ENCODE results near the gene RALB.
A peak's percentile ranks its signal among the peaks of the same experiment; 100 is the strongest.
"Not testable (repeated sequence)": the region's sequence is repeated elsewhere in the genome, so short reads cannot be mapped to it uniquely, and the experiment has no call there.

Gene RALB

GRCh38 chr2:120318626-120319025 is 66.0 kb downstream of the RALB start:
- no peak for DNase-seq

- no peak for DNase-seq
Observed at GRCh38 chr2:120319123-120319522, 66.5 kb downstream of the RALB start.

- no peak for DNase-seq
Observed at GRCh38 chr2:120319686-120320317, 67.2 kb downstream of the RALB start.

GRCh38 chr2:120320318-120320851 is 67.7 kb downstream of the RALB start:
- no peak for DNase-seq

GRCh38 chr2:120320887-120321556 is 68.4 kb downstream of the RALB start:
- DNase-seq, result not testable (repeated sequence)

GRCh38 chr2:120321721-120322284 is 69.2 kb downstream of the RALB start:
- no peak for DNase-seq

- DNase-seq, result no peak
Observed at GRCh38 chr2:120322329-120322728, 69.7 kb downstream of the RALB start.

GRCh38 chr2:120323214-120323613 is 70.6 kb downstream of the RALB start:
- DNase-seq, result no peak

GRCh38 chr2:120323807-120324399 is 71.3 kb downstream of the RALB start:
- DNase-seq, result no peak

- DNase-seq, result no peak
Observed at GRCh38 chr2:120324933-120325332, 72.3 kb downstream of the RALB start.

GRCh38 chr2:120326066-120326465 is 73.4 kb downstream of the RALB start:
- no peak for DNase-seq

- DNase-seq, result no peak
Observed at GRCh38 chr2:120330946-120331822, 78.5 kb downstream of the RALB start.

GRCh38 chr2:120331903-120332302 is 79.3 kb downstream of the RALB start:
- DNase-seq, result no peak

- no peak for DNase-seq
Observed at GRCh38 chr2:120332384-120332783, 79.7 kb downstream of the RALB start.

- DNase-seq, result no peak
Observed at GRCh38 chr2:120334068-120334467, 81.4 kb downstream of the RALB start.

- DNase-seq, result no peak
Observed at GRCh38 chr2:120336749-120337148, 84.1 kb downstream of the RALB start.

- no peak for DNase-seq
Observed at GRCh38 chr2:120338015-120338414, 85.4 kb downstream of the RALB start.

GRCh38 chr2:120341977-120342376 is 89.3 kb downstream of the RALB start:
- DNase-seq, result no peak

GRCh38 chr2:120342446-120342845 is 89.8 kb downstream of the RALB start:
- no peak for DNase-seq

- no peak for DNase-seq
Observed at GRCh38 chr2:120343100-120343432, 90.4 kb downstream of the RALB start.

GRCh38 chr2:120343433-120344105 is 90.9 kb downstream of the RALB start:
- DNase-seq, result peak; percentile 40 to 49
